A673 (cell line): ENCODE measurements around the gene FCGR3A. TPM values are rescaled to one million over a fixed set of nuclear protein-coding genes. Genes with fewer than 3 reads are reported as not detected.

ENCODE experiments used
- BruUV-seq: library from RNA; stranded (reverse); fragments of 400-500 nt; replicated peaks from 2 replicates; lab custom pipeline; 2021; lab: Mats Ljungman, UMichigan
- CTCF ChIA-PET: fragments of 300-600 bp; sonication (Branson Sonifier 250); formaldehyde crosslinking; loops from one replicate; lab custom pipeline; 2022; ENCODE audit warnings: antibody characterized with exemption; lab: Charles Lee
- POLR2A ChIA-PET: fragments of 300-600 bp; sonication (Branson Sonifier 250); formaldehyde crosslinking; loops from one replicate; lab custom pipeline; 2022; ENCODE audit warnings: antibody characterized with exemption; ENCODE audit not compliant: low non-redundant PET; lab: Charles Lee
- DNase-seq: peaks from one replicate; pipeline ENCODE4 v3.0.0-alpha.2; 2015; ENCODE audit warnings: low spot score
- H3K27ac ChIP-seq: fragments of 200-600 bp; sonication (generic); 2 replicates; pipeline ENCODE4 v1.5.1; 2016; ENCODE audit warnings: mixed run types, low read depth, mild to moderate bottlenecking, mixed read lengths, antibody characterized with exemption, low read length; ENCODE audit not compliant: poor library complexity, severe bottlenecking
- H3K27me3 ChIP-seq: fragments of 200-600 bp; sonication (generic); replicated peaks from 2 replicates; pipeline ENCODE4 v1.6.1; 2017; ENCODE audit warnings: mixed run types, low read depth, mild to moderate bottlenecking, mixed read lengths, antibody characterized with exemption, low read length; ENCODE audit not compliant: insufficient read depth, poor library complexity
- H3K36me3 ChIP-seq: fragments of 200-600 bp; sonication (generic); 2 replicates; pipeline ENCODE4 v1.6.1; 2016; ENCODE audit warnings: mixed run types, mild to moderate bottlenecking, mixed read lengths, antibody characterized with exemption, low read length; ENCODE audit not compliant: insufficient read depth, poor library complexity, severe bottlenecking
- H3K4me1 ChIP-seq: fragments of 200-600 bp; sonication (generic); 2 replicates; pipeline ENCODE4 v1.6.1; 2017; ENCODE audit warnings: mixed run types, mild to moderate bottlenecking, mixed read lengths, antibody characterized with exemption, low read length; ENCODE audit not compliant: insufficient read depth, poor library complexity, severe bottlenecking
- H3K4me3 ChIP-seq: fragments of 200-600 bp; sonication (generic); 2 replicates; pipeline ENCODE4 v1.5.1; 2016; ENCODE audit warnings: low read depth, mixed run types, mild to moderate bottlenecking, mixed read lengths, low read length; ENCODE audit not compliant: poor library complexity, severe bottlenecking
- H3K9me3 ChIP-seq: fragments of 200-600 bp; sonication (generic); 2 replicates; pipeline ENCODE4 v1.6.1; 2016; ENCODE audit warnings: mixed run types, low read depth, mild to moderate bottlenecking, mixed read lengths, antibody characterized with exemption, low read length; ENCODE audit not compliant: poor library complexity, severe bottlenecking
- EZH2 ChIP-seq: fragments of 200-600 bp; sonication (generic); IDR thresholded peaks from 2 replicates; pipeline ENCODE4 v1.6.1; 2017; ENCODE audit warnings: borderline replicate concordance, low read depth, mild to moderate bottlenecking, mixed read lengths, antibody characterized with exemption, low read length; ENCODE audit not compliant: poor library complexity, severe bottlenecking
- intact Hi-C: fragments of 100-400 bp; cut with micrococcal nuclease; formaldehyde crosslinking; loops from one replicate; pipeline ENCODE4 v1.10.0; 2022; ENCODE audit not compliant: unreplicated experiment
- total RNA-seq: library from RNA; stranded (reverse); gene quantifications from 2 replicates; pipeline ENCODE4 v1.2.3, GENCODE V29; 2021
- TF ChIP-seq, protein P1 (sequence below): fragments of 300-800, 200-600 bp; sonication (generic); conservative IDR thresholded peaks from 2 replicates; pipeline ENCODE4 v1.5.1; 2017; ENCODE audit warnings: low read depth, mild to moderate bottlenecking, antibody characterized with exemption, low read length, moderate library complexity, mixed read lengths

Gene FCGR3A
- total RNA-seq, 1 experiment from 2014 or later = not detected

DNA sequence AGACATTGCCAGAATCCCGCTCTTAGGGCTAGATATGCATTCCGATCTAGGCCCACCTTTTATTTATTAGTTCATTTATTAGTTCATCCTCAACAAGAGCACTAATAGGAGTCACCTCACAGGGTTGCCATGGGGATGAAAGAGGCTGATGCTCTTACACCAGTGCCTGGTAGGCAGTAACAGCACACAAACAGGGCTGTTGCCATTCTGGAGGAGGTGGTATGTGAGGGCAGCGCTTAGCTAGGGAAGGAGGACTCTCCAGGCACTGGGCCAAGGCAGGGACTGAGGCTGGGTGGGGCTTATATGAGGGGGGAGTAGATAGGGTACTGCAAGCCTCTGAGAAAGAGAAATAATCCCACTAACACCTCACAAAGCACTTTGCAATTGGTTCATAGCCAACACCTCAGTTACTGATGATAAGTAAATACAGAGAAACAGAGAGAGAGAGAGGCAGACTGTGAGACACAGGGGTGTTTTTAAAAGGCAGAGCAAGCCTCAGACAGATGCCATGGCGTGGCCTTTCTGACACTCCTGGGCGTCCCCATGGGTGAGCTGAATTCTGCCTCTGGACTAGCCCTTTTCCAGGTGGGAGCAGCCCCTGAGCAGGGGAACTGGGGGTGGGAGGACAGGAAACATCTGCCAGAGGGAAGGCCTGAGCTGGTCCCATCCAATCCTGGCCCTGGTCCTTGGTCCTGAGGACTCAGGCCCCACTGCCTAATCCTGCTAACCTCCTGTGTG lies 38.4 kb downstream of the FCGR3A start:
- no peak for DNase-seq
- no peaks in the 10 kb centered on the region for H3K27me3 ChIP-seq
- no peak overlapping the region for H3K27ac ChIP-seq
- no peaks in the 10 kb centered on the region for H3K9me3 ChIP-seq
- no peak overlapping the region for H3K4me3 ChIP-seq
- POLR2A ChIA-PET = no interaction called here
- no TSS peak for BruUV-seq
- CTCF ChIA-PET = no interaction called here
- no peak for TF ChIP-seq EZH2
- TF ChIP-seq, protein P1, sequence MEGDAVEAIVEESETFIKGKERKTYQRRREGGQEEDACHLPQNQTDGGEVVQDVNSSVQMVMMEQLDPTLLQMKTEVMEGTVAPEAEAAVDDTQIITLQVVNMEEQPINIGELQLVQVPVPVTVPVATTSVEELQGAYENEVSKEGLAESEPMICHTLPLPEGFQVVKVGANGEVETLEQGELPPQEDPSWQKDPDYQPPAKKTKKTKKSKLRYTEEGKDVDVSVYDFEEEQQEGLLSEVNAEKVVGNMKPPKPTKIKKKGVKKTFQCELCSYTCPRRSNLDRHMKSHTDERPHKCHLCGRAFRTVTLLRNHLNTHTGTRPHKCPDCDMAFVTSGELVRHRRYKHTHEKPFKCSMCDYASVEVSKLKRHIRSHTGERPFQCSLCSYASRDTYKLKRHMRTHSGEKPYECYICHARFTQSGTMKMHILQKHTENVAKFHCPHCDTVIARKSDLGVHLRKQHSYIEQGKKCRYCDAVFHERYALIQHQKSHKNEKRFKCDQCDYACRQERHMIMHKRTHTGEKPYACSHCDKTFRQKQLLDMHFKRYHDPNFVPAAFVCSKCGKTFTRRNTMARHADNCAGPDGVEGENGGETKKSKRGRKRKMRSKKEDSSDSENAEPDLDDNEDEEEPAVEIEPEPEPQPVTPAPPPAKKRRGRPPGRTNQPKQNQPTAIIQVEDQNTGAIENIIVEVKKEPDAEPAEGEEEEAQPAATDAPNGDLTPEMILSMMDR = no peak
- intact Hi-C loops = no loop called here
- no peaks in the 10 kb centered on the region for H3K36me3 ChIP-seq
- H3K4me1 ChIP-seq = peaks cover 14% of the 10 kb centered on the region

DNA sequence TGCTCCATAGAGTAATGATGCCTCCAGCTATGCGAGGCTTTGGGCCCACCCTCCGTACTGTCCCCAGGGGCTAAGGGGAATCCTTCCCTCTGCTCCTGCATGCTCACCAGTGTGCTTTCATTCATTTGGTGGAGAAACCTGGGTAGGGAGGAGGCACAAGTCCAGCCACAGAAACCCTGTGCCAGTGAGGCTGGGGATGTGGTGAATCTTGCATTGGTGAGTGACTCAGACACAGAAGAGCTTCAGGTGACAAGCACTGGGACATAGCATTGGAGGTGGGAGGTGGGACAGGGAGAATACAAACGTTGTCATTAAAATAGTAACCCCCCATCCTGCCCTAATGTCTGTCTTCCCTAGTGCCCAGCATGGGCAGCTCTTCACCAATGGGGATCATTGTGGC lies 39.1 kb downstream of the FCGR3A start:
- H3K36me3 ChIP-seq = no peaks in the 10 kb centered on the region
- ChIA-PET POLR2A (no interaction called here), CTCF (no interaction called here)
- no peaks in the 10 kb centered on the region for H3K27me3 ChIP-seq
- no peak overlapping the region for H3K4me3 ChIP-seq
- H3K27ac ChIP-seq = no peak overlapping the region
- H3K9me3 ChIP-seq = no peaks in the 10 kb centered on the region
- intact Hi-C loops = no loop called here
- no TSS peak for BruUV-seq
- DNase-seq = no peak
- H3K4me1 ChIP-seq = peaks cover 21% of the 10 kb centered on the region
- TF ChIP-seq, protein P1 = no peak
- TF ChIP-seq EZH2 = no peak

DNA sequence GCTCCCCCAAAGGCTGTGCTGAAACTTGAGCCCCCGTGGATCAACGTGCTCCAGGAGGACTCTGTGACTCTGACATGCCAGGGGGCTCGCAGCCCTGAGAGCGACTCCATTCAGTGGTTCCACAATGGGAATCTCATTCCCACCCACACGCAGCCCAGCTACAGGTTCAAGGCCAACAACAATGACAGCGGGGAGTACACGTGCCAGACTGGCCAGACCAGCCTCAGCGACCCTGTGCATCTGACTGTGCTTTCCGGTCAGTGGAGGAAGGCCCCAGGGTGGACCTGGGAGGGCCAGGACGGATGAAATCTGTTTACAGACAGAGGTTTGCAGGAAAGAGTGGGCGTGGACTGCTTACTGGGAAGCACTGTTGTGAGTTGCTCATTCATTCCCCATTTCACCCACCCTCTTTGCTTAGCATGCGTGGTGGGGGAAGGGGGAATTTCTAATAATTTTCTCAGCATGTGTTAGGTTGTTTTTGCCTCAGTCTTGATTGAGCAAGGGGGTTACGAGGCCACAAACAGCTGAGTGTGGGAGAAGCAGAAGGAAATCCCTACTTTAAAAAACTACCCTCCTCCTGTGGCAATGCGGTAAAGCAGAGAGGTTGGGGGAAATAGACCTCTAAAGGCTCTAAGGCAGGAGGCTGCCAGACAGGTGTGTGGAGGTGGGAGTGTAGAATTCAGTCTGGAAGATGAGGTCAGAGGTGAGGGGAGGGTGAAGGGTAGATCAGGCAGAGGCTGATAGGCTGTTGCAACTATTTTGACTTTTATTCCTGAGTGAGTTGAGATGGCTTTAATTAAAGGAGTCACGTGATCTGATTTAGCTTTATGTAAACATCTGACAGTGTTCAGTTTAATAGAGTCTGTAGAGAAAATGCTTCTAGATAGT lies 43.0 kb downstream of the FCGR3A start:
- no peaks in the 10 kb centered on the region for H3K9me3 ChIP-seq
- no TSS peak for BruUV-seq
- intact Hi-C loops = no loop called here
- no peak overlapping the region for H3K27ac ChIP-seq
- no peaks in the 10 kb centered on the region for H3K27me3 ChIP-seq
- POLR2A ChIA-PET = no interaction called here
- no peak for TF ChIP-seq EZH2
- TF ChIP-seq, protein P1 = no peak
- no peaks in the 10 kb centered on the region for H3K36me3 ChIP-seq
- CTCF ChIA-PET = no interaction called here
- H3K4me3 ChIP-seq = no peak overlapping the region
- peak; percentile 73 for DNase-seq
- H3K4me1 ChIP-seq = peaks cover 21% of the 10 kb centered on the region
